Ascending aorta (tissue), 2 donors: ENCODE results near the gene ANXA10. TPM values are rescaled to one million over a fixed set of nuclear protein-coding genes. Genes with fewer than 3 reads are reported as not detected.

Source experiments
- DNase-seq, 2 donors: peaks; one replicate each; pipeline ENCODE4 v3.0.0-alpha.2; 2019; ENCODE audit warnings: low spot score in 2 of 2
- H3K27ac ChIP-seq, 2 donors: fragments of 200-600 bp; sonication (generic); one replicate each; pipeline ENCODE4 v1.5.1; 2016 to 2017; ENCODE audit warnings: mild to moderate bottlenecking in 1 of 2
- H3K27me3 ChIP-seq: fragments of 200-600 bp; sonication (generic); one replicate; pipeline ENCODE4 v1.5.1; 2017
- H3K36me3 ChIP-seq, 2 donors: fragments of 200-600 bp; sonication (generic); one replicate each; pipeline ENCODE4 v1.5.1; 2016
- H3K4me1 ChIP-seq, 2 donors: fragments of 200-600 bp; sonication (generic); one replicate each; pipeline ENCODE4 v1.5.1; 2016 to 2017; ENCODE audit warnings: mild to moderate bottlenecking in 1 of 2
- H3K4me3 ChIP-seq, 2 donors: fragments of 200-600 bp; sonication (generic); one replicate each; pipeline ENCODE4 v1.5.1; 2016 to 2017; ENCODE audit warnings: mild to moderate bottlenecking in 1 of 2
- H3K9me3 ChIP-seq, 2 donors: fragments of 200-600 bp; sonication (generic); one replicate each; pipeline ENCODE4 v1.5.1; 2016
- CTCF ChIP-seq, 3 experiments: fragments of 200-600 bp in 2 of 3; fragments of 450-650 bp in 1 of 3; sonication (generic) in 2 of 3; IDR thresholded peaks; one replicate each; pipeline ENCODE4 v1.5.1; 2016 to 2019; ENCODE audit warnings: antibody characterized with exemption in 3 of 3, mild to moderate bottlenecking in 1 of 3, moderate library complexity in 1 of 3
- intact Hi-C: fragments of 100-400 bp; cut with DNase I; formaldehyde crosslinking; loops from one replicate; pipeline ENCODE4 v1.15.1; 2023
- total RNA-seq: library from RNA; depleted of rRNA; stranded (reverse); fragments of >200 nt; gene quantifications from one replicate; pipeline ENCODE4 v1.1.0, GENCODE V29; 2016

Gene ANXA10
- total RNA-seq, 1 donor from 2014 or later = not detected

- intact Hi-C loops = no loop called here
- no peak for TF ChIP-seq CTCF (IDR thresholded peaks at IDR 0.05)
- H3K27me3 ChIP-seq = no peaks in the 10 kb centered on the region
- no peak for DNase-seq
- H3K36me3 ChIP-seq = no peaks in the 10 kb centered on the region
- H3K27ac ChIP-seq = no peak overlapping the region
- no peaks in the 10 kb centered on the region for H3K4me1 ChIP-seq
- no peaks in the 10 kb centered on the region for H3K9me3 ChIP-seq
- no peak overlapping the region for H3K4me3 ChIP-seq
Measured at GRCh38 chr4:168059251-168059650, 33.1 kb upstream of the ANXA10 start.

DNA sequence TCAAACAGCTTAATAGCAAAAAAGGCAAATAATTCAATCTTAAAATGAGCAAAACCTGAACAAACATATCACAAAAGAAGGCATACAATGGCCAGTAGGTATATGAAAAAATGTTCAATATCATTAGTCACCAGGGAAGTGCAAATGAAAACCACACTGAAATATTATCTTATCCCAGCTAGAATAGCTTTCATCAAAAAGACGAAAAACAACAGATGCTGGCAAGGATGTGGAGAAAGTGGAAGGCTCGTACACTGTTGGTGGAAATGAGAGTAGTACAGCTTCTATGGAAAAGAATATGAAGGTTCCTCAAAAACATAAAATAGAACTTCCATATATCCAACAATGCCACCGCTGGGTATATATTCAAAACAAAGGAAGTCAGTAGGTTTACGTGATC is 29.3 kb upstream of the ANXA10 start:
- no peak for TF ChIP-seq CTCF (IDR thresholded peaks at IDR 0.05)
- intact Hi-C loops = no loop called here
- Histone ChIP-seq H3K4me1 (no peaks in the 10 kb centered on the region), H3K9me3 (no peaks in the 10 kb centered on the region), H3K27me3 (no peaks in the 10 kb centered on the region), H3K27ac (no peak overlapping the region), H3K4me3 (no peak overlapping the region), H3K36me3 (no peaks in the 10 kb centered on the region)
- DNase-seq = no peak

DNA sequence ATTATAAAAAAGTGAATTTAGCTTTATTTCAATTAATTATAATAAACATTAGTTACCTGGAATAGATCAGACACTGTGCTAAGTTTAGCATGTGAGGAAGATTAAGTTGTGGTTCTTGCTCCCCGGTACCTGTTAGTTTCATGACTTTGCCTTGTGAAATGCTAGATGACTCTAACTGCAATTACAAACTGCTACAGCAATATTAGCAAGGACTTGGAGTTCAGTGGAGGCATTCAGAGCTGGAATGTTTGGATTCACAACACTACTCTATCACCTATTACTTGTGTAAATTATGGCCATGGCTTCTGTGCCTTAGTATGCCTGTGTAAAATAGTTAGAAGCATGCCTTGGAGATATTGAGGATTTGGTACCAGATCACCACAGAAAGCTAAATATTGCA is 21.4 kb upstream of the ANXA10 start:
- intact Hi-C loops = no loop called here
- Histone ChIP-seq H3K4me1 (no peaks in the 10 kb centered on the region), H3K36me3 (no peaks in the 10 kb centered on the region), H3K27ac (no peak overlapping the region), H3K27me3 (no peaks in the 10 kb centered on the region), H3K9me3 (no peaks in the 10 kb centered on the region), H3K4me3 (no peak overlapping the region)
- no peak for TF ChIP-seq CTCF (IDR thresholded peaks at IDR 0.05)
- no peak for DNase-seq

GRCh38 chr4:168071304-168071703 is 21.0 kb upstream of the ANXA10 start:
- no peaks in the 10 kb centered on the region for H3K27me3 ChIP-seq
- no peaks in the 10 kb centered on the region for H3K9me3 ChIP-seq
- no peak for TF ChIP-seq CTCF (IDR thresholded peaks at IDR 0.05)
- H3K36me3 ChIP-seq = no peaks in the 10 kb centered on the region
- intact Hi-C loops = no loop called here
- no peaks in the 10 kb centered on the region for H3K4me1 ChIP-seq
- DNase-seq = no peak
- no peak overlapping the region for H3K4me3 ChIP-seq
- no peak overlapping the region for H3K27ac ChIP-seq

GRCh38 chr4:168074861-168075260 is 17.5 kb upstream of the ANXA10 start:
- H3K27ac ChIP-seq = no peak overlapping the region
- no peaks in the 10 kb centered on the region for H3K9me3 ChIP-seq
- no peak overlapping the region for H3K4me3 ChIP-seq
- H3K36me3 ChIP-seq = no peaks in the 10 kb centered on the region
- H3K27me3 ChIP-seq = no peaks in the 10 kb centered on the region
- intact Hi-C loops = loop anchor here (1.0 kb wide), 1 partner anchor 21 kb away; no protein-coding TSS in a partner anchor
- no peak for DNase-seq
- no peaks in the 10 kb centered on the region for H3K4me1 ChIP-seq
- no peak for TF ChIP-seq CTCF (IDR thresholded peaks at IDR 0.05)
